Measurements from ENCODE around the gene PERM1. TPM values are rescaled to one million over a fixed set of nuclear protein-coding genes. Genes with fewer than 3 reads are reported as not detected.
"Not testable (repeated sequence)": the region's sequence is repeated elsewhere in the genome, so short reads cannot be mapped to it uniquely, and the experiment has no call there.

PERM1 gene
- polyA plus RNA-seq, 1 donor (not counting 4 experiments of a cell fraction or from before 2014, with no cell fraction given) = not detected

DNA sequence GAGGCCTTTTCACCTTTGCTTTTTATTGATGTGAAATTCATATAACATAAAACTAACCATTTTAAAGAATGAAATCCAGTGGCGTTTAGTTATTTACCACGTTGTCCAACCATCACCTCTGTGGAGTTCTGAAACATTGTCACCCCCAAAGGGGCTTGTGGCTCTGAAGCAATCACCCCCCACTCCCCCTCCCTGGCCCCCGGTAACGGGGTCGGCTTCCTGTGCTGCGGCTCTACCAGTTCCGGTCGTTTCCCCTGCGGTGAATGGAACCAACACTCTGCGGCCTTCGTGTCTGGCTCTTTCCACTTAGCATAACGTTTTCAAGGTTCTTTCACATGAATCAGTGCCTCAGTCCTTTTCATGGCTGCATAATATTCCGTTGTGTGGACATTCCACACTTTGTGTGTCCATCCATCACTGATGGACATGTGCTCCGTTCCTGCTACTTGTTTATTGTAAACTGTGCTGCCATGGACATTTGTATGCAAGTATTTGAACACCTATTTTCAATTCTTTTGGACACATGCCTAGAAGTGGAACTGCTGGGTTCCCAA, 29.6 kb upstream of the PERM1 start:
- peaks cover 19% of the 10 kb centered on the region for H3K4me1 ChIP-seq (ENCODE audit: control insufficient read depth, extremely low read depth, insufficient read depth, low read length)
- no peak overlapping the region for H2AFZ ChIP-seq (ENCODE audit: control insufficient read depth, low read length)
- H3K27me3 ChIP-seq (ENCODE audit: control insufficient read depth, extremely low read depth, insufficient read depth, low read length) = peaks cover 11% of the 10 kb centered on the region
- DNase-seq (ENCODE audit: low read depth, low spot score) = no peak
- H4K20me1 ChIP-seq (ENCODE audit: control insufficient read depth, extremely low read depth, insufficient read depth, low read length) = no peaks in the 10 kb centered on the region
- no peak overlapping the region for H3K4me2 ChIP-seq (ENCODE audit: control insufficient read depth, extremely low read depth, insufficient read depth, low read depth, low read length)
- no peak for FAIRE-seq
- no peak overlapping the region for H3K27ac ChIP-seq (ENCODE audit: control insufficient read depth, insufficient read depth, low read length)
- no peaks in the 10 kb centered on the region for H3K36me3 ChIP-seq (ENCODE audit: control insufficient read depth in 2 of 2, extremely low read depth in 1 of 2, insufficient read depth in 2 of 2, low read length in 2 of 2)
- dilution Hi-C loops (cut with MboI; ENCODE audit: extremely low pct_ligation_motif_present, low sequenced_read_pairs) = no loop called here
- peaks cover 8% of the 10 kb centered on the region for H3K79me2 ChIP-seq (ENCODE audit: control insufficient read depth, insufficient read depth, low read length)
- no peaks in the 10 kb centered on the region for H3K9me3 ChIP-seq (ENCODE audit: control insufficient read depth, low read depth, low read length)
- no peak overlapping the region for H3K9ac ChIP-seq (ENCODE audit: control insufficient read depth, extremely low read depth, insufficient read depth, low read length)
- H3K9me1 ChIP-seq (ENCODE audit: control insufficient read depth, extremely low read depth, insufficient read depth, low read length) = no peaks in the 10 kb centered on the region
- TF ChIP-seq, protein P1, sequence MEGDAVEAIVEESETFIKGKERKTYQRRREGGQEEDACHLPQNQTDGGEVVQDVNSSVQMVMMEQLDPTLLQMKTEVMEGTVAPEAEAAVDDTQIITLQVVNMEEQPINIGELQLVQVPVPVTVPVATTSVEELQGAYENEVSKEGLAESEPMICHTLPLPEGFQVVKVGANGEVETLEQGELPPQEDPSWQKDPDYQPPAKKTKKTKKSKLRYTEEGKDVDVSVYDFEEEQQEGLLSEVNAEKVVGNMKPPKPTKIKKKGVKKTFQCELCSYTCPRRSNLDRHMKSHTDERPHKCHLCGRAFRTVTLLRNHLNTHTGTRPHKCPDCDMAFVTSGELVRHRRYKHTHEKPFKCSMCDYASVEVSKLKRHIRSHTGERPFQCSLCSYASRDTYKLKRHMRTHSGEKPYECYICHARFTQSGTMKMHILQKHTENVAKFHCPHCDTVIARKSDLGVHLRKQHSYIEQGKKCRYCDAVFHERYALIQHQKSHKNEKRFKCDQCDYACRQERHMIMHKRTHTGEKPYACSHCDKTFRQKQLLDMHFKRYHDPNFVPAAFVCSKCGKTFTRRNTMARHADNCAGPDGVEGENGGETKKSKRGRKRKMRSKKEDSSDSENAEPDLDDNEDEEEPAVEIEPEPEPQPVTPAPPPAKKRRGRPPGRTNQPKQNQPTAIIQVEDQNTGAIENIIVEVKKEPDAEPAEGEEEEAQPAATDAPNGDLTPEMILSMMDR (optimal IDR thresholded peaks at IDR 0.05 in 1 of 3, IDR thresholded peaks at IDR 0.05 in 1 of 3, conservative IDR thresholded peaks at IDR 0.05 in 1 of 3; ENCODE audit: extremely low read depth in 1 of 3, insufficient read depth in 2 of 3, low read length in 3 of 3) = no peak
- TF ChIP-seq EZH2 (IDR thresholded peaks at IDR 0.05; ENCODE audit: low read length) = no peak
- H3K4me3 ChIP-seq (ENCODE audit: control insufficient read depth in 2 of 3, extremely low read depth in 1 of 3, insufficient read depth in 2 of 3, low read depth in 1 of 3, low read length in 3 of 3) = no peak overlapping the region

DNA sequence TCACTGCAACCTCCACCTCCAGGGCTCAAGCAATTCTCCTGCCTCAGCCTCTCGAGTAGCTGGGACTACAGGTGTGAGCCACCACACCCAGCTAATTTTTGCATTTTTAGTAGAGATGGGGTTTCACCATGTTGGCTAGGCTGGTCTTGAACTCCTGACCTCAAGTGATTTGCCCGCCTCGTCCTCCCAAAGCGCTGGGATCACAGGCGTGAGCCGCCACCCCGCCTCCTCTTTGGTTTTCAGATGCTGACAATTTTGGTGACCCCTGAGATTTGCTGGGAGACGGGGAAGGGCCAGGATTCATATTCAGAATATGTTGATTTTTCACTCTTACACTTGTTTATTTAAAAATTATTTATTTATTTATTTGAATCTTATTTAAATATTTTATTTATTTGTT, 28.2 kb upstream of the PERM1 start:
- H3K27me3 ChIP-seq (ENCODE audit: control insufficient read depth, extremely low read depth, insufficient read depth, low read length) = peaks cover 18% of the 10 kb centered on the region
- dilution Hi-C loops (cut with MboI; ENCODE audit: extremely low pct_ligation_motif_present, low sequenced_read_pairs); H3K9ac ChIP-seq (ENCODE audit: control insufficient read depth, extremely low read depth, insufficient read depth, low read length); H3K9me3 ChIP-seq (ENCODE audit: control insufficient read depth, low read depth, low read length); H2AFZ ChIP-seq (ENCODE audit: control insufficient read depth, low read length); FAIRE-seq; H3K4me3 ChIP-seq (ENCODE audit: control insufficient read depth in 2 of 3, extremely low read depth in 1 of 3, insufficient read depth in 2 of 3, low read depth in 1 of 3, low read length in 3 of 3); H3K36me3 ChIP-seq (ENCODE audit: control insufficient read depth in 2 of 2, extremely low read depth in 1 of 2, insufficient read depth in 2 of 2, low read length in 2 of 2); H3K79me2 ChIP-seq (ENCODE audit: control insufficient read depth, insufficient read depth, low read length); H4K20me1 ChIP-seq (ENCODE audit: control insufficient read depth, extremely low read depth, insufficient read depth, low read length); DNase-seq (ENCODE audit: low read depth, low spot score); H3K4me2 ChIP-seq (ENCODE audit: control insufficient read depth, extremely low read depth, insufficient read depth, low read depth, low read length); H3K27ac ChIP-seq (ENCODE audit: control insufficient read depth, insufficient read depth, low read length); H3K9me1 ChIP-seq (ENCODE audit: control insufficient read depth, extremely low read depth, insufficient read depth, low read length): not testable (repeated sequence)
- peaks cover 22% of the 10 kb centered on the region for H3K4me1 ChIP-seq (ENCODE audit: control insufficient read depth, extremely low read depth, insufficient read depth, low read length)

Measured in keratinocyte (primary cell).